Psoas muscle (tissue), 8 donors: ENCODE results near the gene ITPR1. TPM values are rescaled to one million over a fixed set of nuclear protein-coding genes. Genes with fewer than 3 reads are reported as not detected.

ENCODE experiments used
- ATAC-seq, 4 donors: fragments of 200-7000 bp; cut with Tn5 transposase; one replicate each; pipeline ENCODE4 v1.9.1; 2020; ENCODE audit warnings: moderate library complexity in 3 of 4, mild to moderate bottlenecking in 2 of 4
- DNase-seq, 2 donors: peaks; one replicate each; pipeline ENCODE4 v3.0.0-alpha.2; 2020
- H3K27ac ChIP-seq: fragments of 200-600 bp; one replicate; pipeline ENCODE4 v1.8.0; 2022
- H3K27me3 ChIP-seq, 3 donors: fragments of 200-600 bp in 1 of 3; one replicate each; pipeline versions ENCODE4 v1.6.1 to v1.8.0; 2013 to 2022; ENCODE audit warnings: low read length in 2 of 3, mild to moderate bottlenecking in 2 of 3, moderate library complexity in 1 of 3; ENCODE audit not compliant: insufficient read depth in 3 of 3
- H3K36me3 ChIP-seq, 2 donors: fragments of 200-600 bp in 1 of 2; one replicate each; pipeline versions ENCODE4 v1.6.1 to v1.8.0; 2013 to 2022; ENCODE audit warnings: low read depth in 1 of 2, mild to moderate bottlenecking in 1 of 2, moderate library complexity in 1 of 2; ENCODE audit not compliant: insufficient read depth in 1 of 2
- H3K4me1 ChIP-seq: fragments of 200-600 bp; one replicate; pipeline ENCODE4 v1.8.0; 2022
- H3K4me3 ChIP-seq: fragments of 200-600 bp; one replicate; pipeline ENCODE4 v1.8.0; 2022; ENCODE audit warnings: mild to moderate bottlenecking
- H3K9me3 ChIP-seq: fragments of 200-600 bp; one replicate; pipeline ENCODE4 v1.8.0; 2022
- CTCF ChIP-seq: fragments of 200-600 bp; IDR thresholded peaks from one replicate; pipeline ENCODE4 v1.8.0; 2022; ENCODE audit warnings: antibody characterized with exemption
- WGBS, 3 donors: extraction: QIAGEN DNeasy Blood & Tissue Kit; methylation state at CpG; one replicate each; pipeline versions ENCODE4 v1.1.6 to v1.1.7; 2013; 5-methylcytosine and 5-hydroxymethylcytosine counted together
- intact Hi-C, 2 donors: fragments of 100-400 bp; cut with DNase I; formaldehyde crosslinking; loops; one replicate each; pipeline versions ENCODE4 v1.11.0 to v1.14.2; 2022
- polyA plus RNA-seq, 3 donors: library from polyadenylated mRNA; stranded (reverse); fragments of 200-250 nt; gene quantifications; one replicate each; pipeline ENCODE4 v1.2.3, GENCODE V29; 2013
- total RNA-seq, 4 donors: library from RNA; stranded (reverse); fragmentation: NEBNext Ultra II Directional in 2 of 4; extraction: Animal tissue kit (Norgen Biotek cat#: 25700) in 2 of 4; gene quantifications; one replicate each; pipeline versions ENCODE4 v1.2.1 to v1.2.4, GENCODE V29; 2021 to 2023
- donor health status: healthy with polysubstance abuse.
- donor health status: DM: no; HTN: no; CAD: no; lungs with moderate emphysema.
- donor health status: Bipolar disorder and iron deficiency.
- donor health status: healthy.
- donor health status: DM: yes; HTN: yes; CAD: no.
- donor health status: DM: no; HTN: no; CAD: no.
- donor health status: DM: no; HTN: no; CAD: no.
- donor health status: DM: yes; HTN: yes; CAD: no.

ITPR1 gene
- total and polyA plus RNA-seq, 7 donors, result 4.4 to 9.2 (median 8.8) TPM

GRCh38 chr3:4750306-4750968 is 257.3 kb downstream of the ITPR1 start:
- H3K4me1 ChIP-seq, result peaks cover 36% of the 10 kb centered on the region
- no peaks in the 10 kb centered on the region for H3K36me3 ChIP-seq
- H3K27ac ChIP-seq, result peak overlapping the region; percentile 85
- H3K4me3 ChIP-seq, result peak overlapping the region; percentile 37
- TF ChIP-seq CTCF, result no peak
- intact Hi-C loops, result no loop called here
- no peaks in the 10 kb centered on the region for H3K9me3 ChIP-seq
- no peaks in the 10 kb centered on the region for H3K27me3 ChIP-seq
- DNase-seq (no peak), ATAC-seq (peak; percentile 61 to 88 (median 84))
- WGBS, 3 donors, result 30 to 43% (median 32%) methylated on average over 7 of the region's 7 CpGs

GRCh38 chr3:4751029-4751501 is 257.9 kb downstream of the ITPR1 start:
- intact Hi-C loops, result no loop called here
- peaks cover 34% of the 10 kb centered on the region for H3K4me1 ChIP-seq
- DNase-seq (no peak), ATAC-seq (peak in 2 of 4 donors; percentile 9 to 36)
- WGBS, 3 donors, result 57 to 64% (median 58%) methylated on average over 7 of the region's 7 CpGs
- H3K4me3 ChIP-seq, result peak overlapping the region; percentile 37
- no peak for TF ChIP-seq CTCF
- peak overlapping the region; percentile 85 for H3K27ac ChIP-seq
- H3K36me3 ChIP-seq, result no peaks in the 10 kb centered on the region
- no peaks in the 10 kb centered on the region for H3K27me3 ChIP-seq
- no peaks in the 10 kb centered on the region for H3K9me3 ChIP-seq

- Histone ChIP-seq H3K36me3 (no peaks in the 10 kb centered on the region), H3K27ac (peak overlapping the region; percentile 85), H3K27me3 (no peaks in the 10 kb centered on the region), H3K4me3 (peak overlapping the region; percentile 37), H3K4me1 (peaks cover 32% of the 10 kb centered on the region), H3K9me3 (no peaks in the 10 kb centered on the region)
- no peak for TF ChIP-seq CTCF
- WGBS, 3 donors, result 32 to 42% (median 33%) methylated on average over 5 of the region's 5 CpGs
- intact Hi-C loops, result no loop called here
- ATAC-seq (peak; percentile 23 to 45 (median 35)), DNase-seq (no peak)
Observed at GRCh38 chr3:4751502-4752101, 258.5 kb downstream of the ITPR1 start.

GRCh38 chr3:4752201-4753072 is 259.3 kb downstream of the ITPR1 start:
- DNase-seq, result no peak
- Histone ChIP-seq H3K27ac (peak overlapping the region; percentile 85), H3K9me3 (no peaks in the 10 kb centered on the region), H3K27me3 (no peaks in the 10 kb centered on the region), H3K4me1 (peaks cover 32% of the 10 kb centered on the region), H3K36me3 (no peaks in the 10 kb centered on the region), H3K4me3 (no peak overlapping the region)
- no peak for TF ChIP-seq CTCF
- intact Hi-C loops, result no loop called here
- no peak for ATAC-seq
- WGBS, 3 donors, result 81 to 90% (median 81%) methylated on average over 17 of the region's 17 CpGs
